Measurements from ENCODE around the gene LYL1. TPM values are rescaled to one million over a fixed set of nuclear protein-coding genes. Genes with fewer than 3 reads are reported as not detected.

The LYL1 gene
- polyA plus RNA-seq, 1 donor from 2014 or later, result not detected

DNA sequence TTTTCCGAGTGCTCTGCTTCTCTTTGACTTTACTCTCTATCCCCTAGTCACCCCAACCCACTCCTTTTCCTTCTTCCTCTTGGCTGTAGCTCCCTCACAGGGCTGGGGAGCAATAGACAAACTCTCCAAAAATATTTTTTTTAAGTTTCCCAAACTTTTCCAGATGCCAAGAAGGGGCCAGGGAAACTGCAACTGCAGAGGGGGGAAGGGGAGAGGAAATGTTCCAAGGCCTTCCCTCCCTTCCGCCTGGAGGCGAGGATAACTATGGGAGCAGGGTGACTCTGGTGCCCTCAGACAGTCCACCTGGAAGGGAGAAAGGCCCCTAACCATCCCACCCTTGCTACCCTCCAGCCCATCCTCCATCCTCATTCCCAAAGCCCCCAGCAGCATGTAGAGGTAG is 49.4 kb downstream of the LYL1 start:
- Histone ChIP-seq H3K79me2 (replicated peaks; ENCODE audit: insufficient read depth, low read length) (no peaks in the 10 kb centered on the region), H3K27me3 (ENCODE audit: insufficient read depth, low read depth, low read length) (peaks cover 83% of the 10 kb centered on the region), H3K36me3 (ENCODE audit: insufficient read depth, low read length) (no peaks in the 10 kb centered on the region), H3F3A (ENCODE audit: insufficient read depth, low read length, poor library complexity, severe bottlenecking) (no peaks in the 10 kb centered on the region), H3K9me2 (ENCODE audit: insufficient read depth, low read length) (no peaks in the 10 kb centered on the region), H3K9ac (ENCODE audit: low read length) (no peak overlapping the region), H2AFZ (ENCODE audit: low read depth, low read length) (no peak overlapping the region), H4K20me1 (ENCODE audit: insufficient read depth) (no peaks in the 10 kb centered on the region), H3K4me2 (ENCODE audit: low read length) (no peak overlapping the region), H3K27ac (ENCODE audit: low read length) (no peak overlapping the region), H3K4me3 (ENCODE audit: low read length) (no peak overlapping the region), H3K9me3 (ENCODE audit: low read length) (no peaks in the 10 kb centered on the region)
- TF ChIP-seq TAF1 (IDR thresholded peaks at IDR 0.05; ENCODE audit: low read depth), result no peak
- TF ChIP-seq, protein P1, sequence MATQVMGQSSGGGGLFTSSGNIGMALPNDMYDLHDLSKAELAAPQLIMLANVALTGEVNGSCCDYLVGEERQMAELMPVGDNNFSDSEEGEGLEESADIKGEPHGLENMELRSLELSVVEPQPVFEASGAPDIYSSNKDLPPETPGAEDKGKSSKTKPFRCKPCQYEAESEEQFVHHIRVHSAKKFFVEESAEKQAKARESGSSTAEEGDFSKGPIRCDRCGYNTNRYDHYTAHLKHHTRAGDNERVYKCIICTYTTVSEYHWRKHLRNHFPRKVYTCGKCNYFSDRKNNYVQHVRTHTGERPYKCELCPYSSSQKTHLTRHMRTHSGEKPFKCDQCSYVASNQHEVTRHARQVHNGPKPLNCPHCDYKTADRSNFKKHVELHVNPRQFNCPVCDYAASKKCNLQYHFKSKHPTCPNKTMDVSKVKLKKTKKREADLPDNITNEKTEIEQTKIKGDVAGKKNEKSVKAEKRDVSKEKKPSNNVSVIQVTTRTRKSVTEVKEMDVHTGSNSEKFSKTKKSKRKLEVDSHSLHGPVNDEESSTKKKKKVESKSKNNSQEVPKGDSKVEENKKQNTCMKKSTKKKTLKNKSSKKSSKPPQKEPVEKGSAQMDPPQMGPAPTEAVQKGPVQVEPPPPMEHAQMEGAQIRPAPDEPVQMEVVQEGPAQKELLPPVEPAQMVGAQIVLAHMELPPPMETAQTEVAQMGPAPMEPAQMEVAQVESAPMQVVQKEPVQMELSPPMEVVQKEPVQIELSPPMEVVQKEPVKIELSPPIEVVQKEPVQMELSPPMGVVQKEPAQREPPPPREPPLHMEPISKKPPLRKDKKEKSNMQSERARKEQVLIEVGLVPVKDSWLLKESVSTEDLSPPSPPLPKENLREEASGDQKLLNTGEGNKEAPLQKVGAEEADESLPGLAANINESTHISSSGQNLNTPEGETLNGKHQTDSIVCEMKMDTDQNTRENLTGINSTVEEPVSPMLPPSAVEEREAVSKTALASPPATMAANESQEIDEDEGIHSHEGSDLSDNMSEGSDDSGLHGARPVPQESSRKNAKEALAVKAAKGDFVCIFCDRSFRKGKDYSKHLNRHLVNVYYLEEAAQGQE (IDR thresholded peaks at IDR 0.05; ENCODE audit: borderline replicate concordance), result no peak
- no peak for TF ChIP-seq SMC3 (conservative IDR thresholded peaks at IDR 0.05; ENCODE audit: poor library complexity)
- TF ChIP-seq EP300 (conservative IDR thresholded peaks at IDR 0.05; ENCODE audit: poor library complexity, severe bottlenecking), result no peak
- TF ChIP-seq RAD21 (conservative IDR thresholded peaks at IDR 0.05), result no peak
- no peak for TF ChIP-seq MXI1 (conservative IDR thresholded peaks at IDR 0.05; ENCODE audit: poor library complexity, severe bottlenecking)
- no peak for TF ChIP-seq EZH2 (IDR thresholded peaks at IDR 0.05; ENCODE audit: borderline replicate concordance, insufficient read depth, low read length, poor library complexity, severe bottlenecking)
- TF ChIP-seq, protein P2, sequence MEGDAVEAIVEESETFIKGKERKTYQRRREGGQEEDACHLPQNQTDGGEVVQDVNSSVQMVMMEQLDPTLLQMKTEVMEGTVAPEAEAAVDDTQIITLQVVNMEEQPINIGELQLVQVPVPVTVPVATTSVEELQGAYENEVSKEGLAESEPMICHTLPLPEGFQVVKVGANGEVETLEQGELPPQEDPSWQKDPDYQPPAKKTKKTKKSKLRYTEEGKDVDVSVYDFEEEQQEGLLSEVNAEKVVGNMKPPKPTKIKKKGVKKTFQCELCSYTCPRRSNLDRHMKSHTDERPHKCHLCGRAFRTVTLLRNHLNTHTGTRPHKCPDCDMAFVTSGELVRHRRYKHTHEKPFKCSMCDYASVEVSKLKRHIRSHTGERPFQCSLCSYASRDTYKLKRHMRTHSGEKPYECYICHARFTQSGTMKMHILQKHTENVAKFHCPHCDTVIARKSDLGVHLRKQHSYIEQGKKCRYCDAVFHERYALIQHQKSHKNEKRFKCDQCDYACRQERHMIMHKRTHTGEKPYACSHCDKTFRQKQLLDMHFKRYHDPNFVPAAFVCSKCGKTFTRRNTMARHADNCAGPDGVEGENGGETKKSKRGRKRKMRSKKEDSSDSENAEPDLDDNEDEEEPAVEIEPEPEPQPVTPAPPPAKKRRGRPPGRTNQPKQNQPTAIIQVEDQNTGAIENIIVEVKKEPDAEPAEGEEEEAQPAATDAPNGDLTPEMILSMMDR (IDR thresholded peaks at IDR 0.05; ENCODE audit: poor library complexity, severe bottlenecking), result no peak
- no peak for TF ChIP-seq POLR2AphosphoS5 (IDR thresholded peaks at IDR 0.05)

DNA sequence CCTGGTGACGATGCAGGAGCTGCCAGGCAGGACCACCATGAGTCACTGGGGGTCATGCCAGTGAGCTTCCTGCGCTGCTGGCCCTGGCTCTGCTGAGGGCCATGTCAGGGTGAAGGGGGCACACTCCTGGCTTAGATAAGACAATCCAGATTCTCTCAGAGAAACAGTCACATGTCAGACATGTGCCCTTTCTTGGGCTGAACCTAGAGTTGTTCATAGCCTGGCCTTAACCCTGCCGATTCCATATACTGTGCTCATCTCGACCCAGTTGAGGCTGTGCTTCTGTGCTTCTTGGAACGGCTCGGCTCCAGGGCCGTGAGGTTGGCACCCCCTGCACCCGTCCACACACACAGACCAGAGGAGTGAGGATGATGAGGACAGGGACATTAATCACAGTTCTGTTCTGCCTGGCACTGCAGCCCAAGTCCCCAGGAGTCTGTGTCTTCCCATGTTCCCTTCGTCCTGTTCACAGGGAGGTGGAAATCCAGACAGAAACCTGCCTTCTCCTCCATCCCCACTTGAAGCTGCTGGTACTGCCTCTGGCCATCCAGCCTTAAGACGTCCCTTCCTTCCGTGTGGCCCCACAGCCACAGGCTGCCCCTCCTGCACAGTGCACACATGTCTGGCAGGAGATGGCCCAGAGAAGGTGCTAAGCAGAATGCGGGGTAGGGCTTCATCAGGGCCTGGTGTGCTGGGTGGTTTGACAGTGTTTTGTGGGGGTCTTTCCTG is 50.0 kb downstream of the LYL1 start:
- H3K79me2 ChIP-seq (replicated peaks; ENCODE audit: insufficient read depth, low read length), result no peaks in the 10 kb centered on the region
- H3F3A ChIP-seq (ENCODE audit: insufficient read depth, low read length, poor library complexity, severe bottlenecking), result no peaks in the 10 kb centered on the region
- no peak overlapping the region for H3K4me3 ChIP-seq (ENCODE audit: low read length)
- H3K36me3 ChIP-seq (ENCODE audit: insufficient read depth, low read length), result no peaks in the 10 kb centered on the region
- H3K9ac ChIP-seq (ENCODE audit: low read length), result no peak overlapping the region
- no peak overlapping the region for H3K4me2 ChIP-seq (ENCODE audit: low read length)
- TF ChIP-seq MXI1 (conservative IDR thresholded peaks at IDR 0.05; ENCODE audit: poor library complexity, severe bottlenecking) (no peak), POLR2AphosphoS5 (IDR thresholded peaks at IDR 0.05) (no peak), RAD21 (conservative IDR thresholded peaks at IDR 0.05) (no peak), SMC3 (conservative IDR thresholded peaks at IDR 0.05; ENCODE audit: poor library complexity) (no peak)
- H4K20me1 ChIP-seq (ENCODE audit: insufficient read depth), result no peaks in the 10 kb centered on the region
- no peak overlapping the region for H2AFZ ChIP-seq (ENCODE audit: low read depth, low read length)
- H3K27ac ChIP-seq (ENCODE audit: low read length), result no peak overlapping the region
- no peaks in the 10 kb centered on the region for H3K9me2 ChIP-seq (ENCODE audit: insufficient read depth, low read length)
- H3K27me3 ChIP-seq (ENCODE audit: insufficient read depth, low read depth, low read length), result peaks cover 83% of the 10 kb centered on the region
- no peaks in the 10 kb centered on the region for H3K9me3 ChIP-seq (ENCODE audit: low read length)
